Lower leg skin (tissue), 3 donors: ENCODE measurements around the gene GLRA1.

Experiments
- CTCF ChIP-seq, 3 donors: fragments of 450-650 bp; IDR thresholded peaks; one replicate each; pipeline ENCODE4 v1.5.1; 2016; ENCODE audit warnings: antibody characterized with exemption in 3 of 3, mild to moderate bottlenecking in 3 of 3, moderate library complexity in 2 of 3
- POLR2A ChIP-seq, 2 donors: fragments of 450-650 bp; IDR thresholded peaks; one replicate each; pipeline ENCODE4 v1.6.1; 2016 to 2017; ENCODE audit warnings: antibody characterized with exemption in 2 of 2, mild to moderate bottlenecking in 1 of 2, moderate library complexity in 1 of 2

- TF ChIP-seq CTCF (IDR thresholded peaks at IDR 0.05) (no peak), POLR2A (IDR thresholded peaks at IDR 0.05) (no peak)
These were observed 21.4 kb downstream of the GLRA1 start for GRCh38 chr5:151903243-151903653.
